Neutrophil (primary cell): Measurements from ENCODE around the gene KAT7.

Experiments used
- H3K27ac ChIP-seq: fragments of 200-600 bp; sonication (generic); 2 replicates; pipeline ENCODE4 v1.5.1; 2016; ENCODE audit warnings: mild to moderate bottlenecking, moderate library complexity
- H3K27me3 ChIP-seq: fragments of 200-600 bp; sonication (generic); 2 replicates; pipeline ENCODE4 v1.6.0; 2016; ENCODE audit warnings: mild to moderate bottlenecking
- H3K36me3 ChIP-seq: fragments of 200-600 bp; sonication (generic); 2 replicates; pipeline ENCODE4 v1.5.1; 2017
- H3K4me1 ChIP-seq, 2 experiments: fragments of 200-600 bp in 1 of 2; sonication (generic) in 1 of 2; 1 replicate in 1 of 2; 2 replicates in 1 of 2; pipeline versions ENCODE4 v1.5.1 to v1.6.1; 2013 to 2016; ENCODE audit warnings: low read depth in 1 of 2, low read length in 1 of 2, mild to moderate bottlenecking in 1 of 2, moderate library complexity in 1 of 2; ENCODE audit not compliant: control insufficient read depth in 1 of 2, insufficient read depth in 1 of 2
- H3K4me3 ChIP-seq, 2 experiments: fragments of 200-600 bp in 1 of 2; sonication (generic) in 1 of 2; 1 replicate in 1 of 2; 2 replicates in 1 of 2; pipeline ENCODE4 v1.5.1; 2013 to 2016; ENCODE audit warnings: low read depth in 1 of 2, low read length in 1 of 2, mild to moderate bottlenecking in 1 of 2, moderate library complexity in 1 of 2
- H3K9me3 ChIP-seq: fragments of 200-600 bp; sonication (generic); 2 replicates; pipeline ENCODE4 v1.5.1; 2016
- TF ChIP-seq, protein P1 (sequence below): fragments of 200-600 bp; sonication (generic); IDR thresholded peaks from 2 replicates; pipeline ENCODE4 v1.5.1; 2016; ENCODE audit warnings: antibody characterized with exemption

KAT7 gene

DNA sequence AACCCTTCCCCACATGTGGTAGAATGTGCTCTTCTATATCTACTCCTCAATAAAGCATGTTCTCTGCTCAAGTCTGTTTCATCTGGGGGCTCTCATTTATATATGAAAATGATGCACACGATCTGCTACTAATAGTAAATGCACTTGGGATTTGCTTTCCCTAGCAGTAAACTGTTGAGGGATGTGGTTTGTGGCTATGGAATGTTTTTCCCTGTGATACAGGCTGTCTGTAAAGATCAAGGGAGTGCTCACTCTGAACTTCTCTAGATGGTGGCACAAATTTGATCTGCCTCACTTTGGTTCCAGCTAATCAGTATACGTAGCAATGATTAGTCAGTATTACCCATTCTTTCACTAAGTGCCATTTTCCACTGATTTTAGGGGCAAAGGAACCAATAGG lies 40.5 kb downstream of the KAT7 start:
- Histone ChIP-seq H3K4me1 (peaks cover 0 to 8% of the 10 kb centered on the region in 2 experiments), H3K27ac (peak overlapping the region; percentile 64), H3K36me3 (peaks cover 90% of the 10 kb centered on the region), H3K9me3 (no peaks in the 10 kb centered on the region), H3K27me3 (no peaks in the 10 kb centered on the region), H3K4me3 (no peak overlapping the region)
- TF ChIP-seq, protein P1, sequence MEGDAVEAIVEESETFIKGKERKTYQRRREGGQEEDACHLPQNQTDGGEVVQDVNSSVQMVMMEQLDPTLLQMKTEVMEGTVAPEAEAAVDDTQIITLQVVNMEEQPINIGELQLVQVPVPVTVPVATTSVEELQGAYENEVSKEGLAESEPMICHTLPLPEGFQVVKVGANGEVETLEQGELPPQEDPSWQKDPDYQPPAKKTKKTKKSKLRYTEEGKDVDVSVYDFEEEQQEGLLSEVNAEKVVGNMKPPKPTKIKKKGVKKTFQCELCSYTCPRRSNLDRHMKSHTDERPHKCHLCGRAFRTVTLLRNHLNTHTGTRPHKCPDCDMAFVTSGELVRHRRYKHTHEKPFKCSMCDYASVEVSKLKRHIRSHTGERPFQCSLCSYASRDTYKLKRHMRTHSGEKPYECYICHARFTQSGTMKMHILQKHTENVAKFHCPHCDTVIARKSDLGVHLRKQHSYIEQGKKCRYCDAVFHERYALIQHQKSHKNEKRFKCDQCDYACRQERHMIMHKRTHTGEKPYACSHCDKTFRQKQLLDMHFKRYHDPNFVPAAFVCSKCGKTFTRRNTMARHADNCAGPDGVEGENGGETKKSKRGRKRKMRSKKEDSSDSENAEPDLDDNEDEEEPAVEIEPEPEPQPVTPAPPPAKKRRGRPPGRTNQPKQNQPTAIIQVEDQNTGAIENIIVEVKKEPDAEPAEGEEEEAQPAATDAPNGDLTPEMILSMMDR: no peak

DNA sequence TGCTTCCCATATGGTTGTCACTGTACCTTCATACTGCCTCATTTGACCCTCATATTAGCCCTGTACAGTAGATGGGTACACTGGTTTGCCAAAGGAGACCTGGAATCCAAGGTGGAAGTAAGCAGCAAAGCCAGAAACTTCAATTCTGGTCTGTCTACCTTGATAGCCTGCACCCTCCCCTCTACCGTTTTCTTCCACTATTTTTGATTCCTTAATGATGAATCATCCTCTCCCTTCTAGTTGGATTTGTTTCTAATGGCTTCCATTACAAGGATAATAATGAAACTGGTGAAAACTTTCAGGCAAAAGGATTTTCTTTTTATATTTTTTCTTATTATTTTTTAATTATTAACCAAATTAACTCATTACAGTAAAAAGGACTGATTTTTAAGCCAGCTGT lies 42.1 kb downstream of the KAT7 start:
- Histone ChIP-seq H3K4me1 (peaks cover 0 to 8% of the 10 kb centered on the region in 2 experiments), H3K4me3 (no peak overlapping the region), H3K27me3 (no peaks in the 10 kb centered on the region), H3K36me3 (peaks cover 85% of the 10 kb centered on the region), H3K27ac (no peak overlapping the region), H3K9me3 (no peaks in the 10 kb centered on the region)
- TF ChIP-seq, protein P1: no peak

GRCh38 chr17:49832840-49833599 lies 44.5 kb downstream of the KAT7 start:
- TF ChIP-seq, protein P1: no peak
- Histone ChIP-seq H3K36me3 (peaks cover 77% of the 10 kb centered on the region), H3K4me3 (no peak overlapping the region), H3K9me3 (no peaks in the 10 kb centered on the region), H3K4me1 (peaks cover 0 to 7% of the 10 kb centered on the region in 2 experiments), H3K27me3 (no peaks in the 10 kb centered on the region), H3K27ac (no peak overlapping the region)

DNA sequence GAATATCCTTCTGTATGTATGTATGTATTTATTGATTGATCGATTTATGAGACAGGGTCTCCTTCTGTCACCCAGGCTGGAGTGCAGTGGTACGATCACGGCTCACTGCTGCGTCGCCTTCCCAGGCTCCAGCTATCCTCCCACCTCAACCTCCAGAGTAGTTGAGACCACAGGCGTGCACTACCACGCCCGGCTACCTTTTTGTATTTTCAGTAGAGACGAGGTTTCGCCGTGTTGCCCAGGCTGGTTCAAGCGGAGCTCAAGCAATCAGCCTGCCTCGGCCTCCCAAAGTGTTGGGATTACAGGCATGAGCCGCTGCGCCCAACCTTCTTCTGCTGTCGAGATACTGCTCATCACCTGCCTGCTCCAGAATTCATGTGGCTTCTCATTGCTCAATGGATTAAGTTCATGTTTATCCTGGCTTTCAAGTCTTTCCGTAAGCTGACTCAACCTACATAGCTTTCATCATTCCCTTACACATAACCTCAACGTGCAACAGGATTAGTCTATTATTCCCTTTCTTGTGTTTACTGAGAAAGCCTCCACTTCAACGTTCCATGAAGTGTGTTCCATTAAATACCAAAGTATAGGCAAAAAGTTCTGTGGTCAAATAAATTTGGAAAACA lies 45.8 kb downstream of the KAT7 start:
- TF ChIP-seq, protein P1: no peak
- H3K27ac ChIP-seq: no peak overlapping the region
- no peaks in the 10 kb centered on the region for H3K27me3 ChIP-seq
- peaks cover 77% of the 10 kb centered on the region for H3K36me3 ChIP-seq
- H3K4me3 ChIP-seq: no peak overlapping the region
- H3K9me3 ChIP-seq: no peaks in the 10 kb centered on the region
- no peaks in the 10 kb centered on the region for H3K4me1 ChIP-seq

DNA sequence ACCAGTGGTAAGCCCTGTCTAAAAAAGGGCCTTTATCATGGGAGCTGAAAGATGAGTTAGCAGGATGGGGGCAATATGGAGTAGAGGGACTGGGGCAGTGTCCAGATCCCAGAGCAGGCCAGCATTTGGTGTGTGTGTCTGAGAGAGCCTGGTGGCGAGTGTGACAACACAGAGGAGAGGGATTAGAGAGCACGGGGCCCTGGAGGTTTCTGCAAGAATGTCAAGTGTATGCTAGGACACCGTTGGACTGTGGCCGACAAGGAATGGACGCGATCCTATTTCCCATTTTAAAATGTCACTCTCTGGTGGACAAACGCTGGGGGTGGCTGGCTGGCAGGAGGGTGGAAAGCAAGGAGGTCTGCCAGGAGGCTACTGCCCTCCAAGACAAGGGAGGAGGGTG lies 47.0 kb downstream of the KAT7 start:
- Histone ChIP-seq H3K4me1 (no peaks in the 10 kb centered on the region), H3K27me3 (no peaks in the 10 kb centered on the region), H3K36me3 (peaks cover 66% of the 10 kb centered on the region), H3K4me3 (no peak overlapping the region), H3K9me3 (no peaks in the 10 kb centered on the region), H3K27ac (no peak overlapping the region)
- TF ChIP-seq, protein P1: no peak
